ENCODE measurements around the gene RALGDS. TPM values are rescaled to one million over a fixed set of nuclear protein-coding genes. Genes with fewer than 3 reads are reported as not detected.
A peak's percentile ranks its signal among the peaks of the same experiment; 100 is the strongest.
"Not testable (repeated sequence)": the region's sequence is repeated elsewhere in the genome, so short reads cannot be mapped to it uniquely, and the experiment has no call there.

RALGDS gene
- 10 to 100 TPM; 29.1 to 49.1 TPM for total RNA-seq
- long read RNA-seq, partial matches to known transcripts = 14 of 33 reads
- long read RNA-seq, other reads (novel, unspliced or antisense) = 8 of 33 reads

DNA sequence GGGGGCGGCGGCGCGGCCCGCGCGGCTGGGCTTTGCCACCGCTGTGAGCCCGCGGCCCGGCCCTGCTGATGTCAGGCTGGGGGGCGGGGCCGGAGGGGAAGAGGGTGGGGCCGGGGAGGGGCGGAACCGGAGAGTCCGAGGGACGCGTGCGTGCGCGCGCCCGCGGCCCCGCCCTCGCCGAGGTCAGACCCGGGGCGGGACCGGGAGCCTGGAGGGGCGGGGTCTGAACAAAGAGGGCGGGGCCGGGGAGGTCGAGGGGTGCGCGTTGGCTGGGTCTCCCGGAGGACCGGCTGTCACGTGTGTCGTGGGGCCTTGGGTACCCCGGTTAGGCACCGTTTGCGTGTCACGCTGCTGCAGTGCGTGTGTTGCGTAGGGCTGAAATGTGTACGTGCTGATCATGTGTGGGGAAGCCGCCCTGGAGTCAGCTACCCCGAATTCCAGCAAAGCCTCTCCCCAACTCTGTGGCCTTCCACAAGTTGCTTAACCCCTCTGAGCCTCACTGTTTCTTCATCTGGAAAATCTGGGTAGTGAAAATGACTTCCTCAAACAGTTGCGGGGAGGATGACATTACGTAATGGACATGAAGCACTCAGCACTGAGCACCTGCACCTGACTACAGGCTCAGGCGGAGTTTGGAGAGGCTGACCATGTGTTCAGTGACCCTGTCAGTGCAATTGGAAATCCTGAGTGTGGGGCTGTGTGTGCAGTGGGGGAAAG lies at the start of gene RALGDS:
Gene RALGDS (minus strand): TSS at position 43 of the 717 bp plus-strand sequence. CDS start 86 bp downstream, outside the sequence.
- intact Hi-C loops (cut with DNase I, micrococcal nuclease) = no loop called here
- peak; percentile 88 to 94 for DNase-seq
- peak; percentile 83 for ATAC-seq

DNA sequence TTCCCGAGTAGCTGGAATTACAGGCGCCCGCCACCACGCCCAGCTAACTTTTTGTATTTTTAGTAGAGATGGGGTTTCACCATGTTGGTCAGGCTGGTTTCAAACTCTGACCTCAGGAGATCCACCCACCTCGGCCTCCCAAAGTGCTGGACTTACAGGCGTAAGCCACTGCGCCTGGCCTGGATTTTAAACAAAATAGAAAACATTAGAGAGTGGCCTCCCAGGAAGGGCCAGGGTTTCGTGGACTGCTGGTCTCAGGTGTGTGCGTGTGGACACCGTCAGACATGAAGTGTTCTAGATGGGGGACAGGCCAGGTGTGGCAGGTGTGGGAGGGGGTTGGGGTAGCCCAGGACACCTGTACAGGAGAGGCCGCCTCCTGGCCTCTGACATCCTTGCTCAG lies 49.7 kb upstream of the RALGDS start:
- DNase-seq (no peak), ATAC-seq (no peak)
- intact Hi-C loops (cut with DNase I, micrococcal nuclease) = no loop called here

DNA sequence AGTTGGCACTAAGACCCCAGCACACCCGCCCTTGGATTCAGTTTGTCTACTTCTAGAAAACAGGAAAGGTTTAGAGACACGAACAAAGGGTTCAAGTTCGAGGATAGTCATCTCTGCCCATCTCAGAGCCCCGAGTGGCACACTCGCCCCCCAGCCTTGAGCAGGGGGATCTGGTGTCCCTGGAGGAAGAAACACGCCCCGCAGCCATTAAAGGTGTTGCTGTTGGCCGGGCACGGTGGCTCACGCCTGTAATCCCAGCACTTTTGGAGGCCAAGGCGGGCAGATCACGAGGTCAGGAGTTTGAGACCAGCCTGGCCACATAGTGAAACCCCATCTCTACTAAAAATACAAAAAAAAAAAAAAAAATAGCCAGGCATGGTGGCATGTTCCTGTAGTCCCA lies 48.6 kb upstream of the RALGDS start:
- DNase-seq; ATAC-seq; intact Hi-C loops (cut with DNase I, micrococcal nuclease): not testable (repeated sequence)

DNA sequence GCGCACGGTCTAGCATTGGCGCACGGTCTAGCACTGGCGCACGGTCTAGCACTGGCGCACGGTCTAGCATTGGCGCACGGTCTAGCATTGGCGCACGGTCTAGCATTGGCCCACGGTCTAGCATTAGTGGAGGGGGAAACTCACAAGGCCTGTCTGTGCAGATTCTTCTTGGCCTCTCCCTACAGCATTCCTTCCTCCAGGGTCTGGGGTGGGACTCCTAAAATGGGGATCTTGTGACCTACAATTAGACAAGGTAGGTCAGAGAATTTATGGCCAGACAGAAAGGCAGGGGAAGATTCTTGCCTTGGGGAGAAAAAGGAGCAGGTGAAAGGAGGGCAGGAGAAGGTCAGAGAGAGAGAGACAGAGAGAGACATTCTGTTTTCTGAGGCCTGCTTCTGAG lies 48.1 kb upstream of the RALGDS start:
- no peak for DNase-seq
- no peak for ATAC-seq
- intact Hi-C loops (cut with DNase I, micrococcal nuclease) = no loop called here

DNA sequence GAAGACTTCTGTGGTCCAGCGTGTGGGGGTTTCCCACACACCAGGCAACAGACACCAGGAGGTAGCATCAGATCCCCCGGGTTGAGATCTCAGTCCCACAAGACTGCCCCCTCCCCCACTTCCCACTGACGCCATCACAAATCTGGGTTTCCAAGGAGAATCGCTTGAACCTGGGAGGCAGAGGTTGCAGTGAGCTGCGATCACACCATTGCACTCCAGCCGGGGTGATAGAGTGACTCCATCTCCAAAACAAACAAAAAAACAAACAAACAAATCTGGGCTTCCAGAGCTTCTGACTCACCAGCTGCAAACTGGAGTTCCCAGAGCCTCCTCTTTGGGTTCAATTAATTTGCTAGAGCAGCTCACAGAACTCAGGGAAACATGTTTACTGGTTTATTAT lies 47.4 kb upstream of the RALGDS start:
- intact Hi-C loops (cut with DNase I, micrococcal nuclease) = no loop called here
- no peak for ATAC-seq
- DNase-seq = no peak

DNA sequence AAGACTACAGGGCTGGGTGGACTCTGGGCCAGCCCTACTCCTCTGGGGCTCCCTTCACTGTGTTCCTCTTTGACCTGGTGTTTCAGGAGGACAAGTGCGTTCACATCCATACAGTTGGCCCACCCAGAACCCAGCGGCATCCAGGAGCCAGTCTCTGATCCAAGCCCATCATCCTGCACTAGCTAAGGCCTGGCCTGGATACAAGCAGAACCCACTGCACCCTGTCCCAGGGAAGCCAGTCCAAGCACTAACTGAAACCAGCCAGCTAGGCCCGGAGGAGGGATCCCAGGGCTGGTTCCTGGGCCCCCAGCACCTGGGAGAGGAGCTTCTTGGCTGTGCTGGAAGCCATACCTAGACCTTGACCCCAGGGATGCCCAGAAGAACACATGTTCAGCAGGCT lies 46.7 kb upstream of the RALGDS start:
- intact Hi-C loops (cut with DNase I, micrococcal nuclease) = no loop called here
- ATAC-seq (no peak), DNase-seq (no peak)

DNA sequence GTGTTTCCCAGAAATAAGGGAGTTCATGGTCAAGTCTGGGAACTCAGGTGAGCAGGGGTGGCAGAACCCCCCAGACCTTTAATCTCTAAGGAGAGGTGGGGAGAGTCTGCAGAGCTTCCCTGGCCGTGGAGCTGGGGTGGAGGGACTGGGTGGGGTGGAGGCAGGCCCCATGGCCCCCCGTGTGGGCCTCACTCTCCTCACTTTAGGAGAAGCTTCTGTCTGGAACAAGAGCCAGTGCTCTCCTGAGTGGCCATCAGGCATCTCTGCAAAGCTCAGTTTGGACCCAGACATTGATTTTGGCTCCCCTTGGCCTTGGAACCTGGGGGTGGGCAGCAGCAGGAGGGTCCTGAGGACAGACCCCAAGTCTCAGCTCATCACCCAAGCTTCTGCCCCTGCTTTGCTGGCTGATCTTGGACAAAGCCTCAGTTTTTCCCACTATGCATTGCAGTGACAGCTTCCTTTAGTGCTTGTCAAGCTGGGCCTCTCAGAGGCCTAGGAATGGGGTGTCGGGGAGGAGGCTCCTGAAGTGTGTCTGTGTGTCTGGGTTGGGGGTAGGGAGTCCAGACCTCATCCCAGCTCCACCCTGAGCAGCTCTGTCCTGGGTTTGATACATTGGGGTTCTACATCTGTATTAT lies 46.2 kb upstream of the RALGDS start:
- no peak for ATAC-seq
- intact Hi-C loops (cut with DNase I, micrococcal nuclease) = no loop called here
- no peak for DNase-seq

DNA sequence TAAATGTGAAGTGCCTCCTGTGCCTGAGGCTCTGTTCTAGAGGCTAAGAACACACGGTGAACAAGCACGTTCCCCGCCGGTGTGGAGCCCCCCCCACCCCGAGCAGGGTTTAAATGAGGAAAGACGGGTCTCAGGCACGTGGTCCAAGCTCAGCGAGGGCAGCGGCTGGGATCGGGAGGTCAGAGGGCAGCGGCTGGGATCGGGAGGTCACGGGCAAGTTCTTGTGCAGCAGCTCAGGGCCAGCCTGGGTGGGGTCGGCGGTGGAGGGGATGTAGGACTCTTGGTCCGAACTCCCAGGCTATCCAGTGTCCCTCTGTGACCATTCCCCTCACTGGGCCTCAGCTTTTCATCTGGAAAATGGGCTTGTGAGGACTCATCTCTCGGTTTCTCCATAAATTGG lies 45.4 kb upstream of the RALGDS start:
- DNase-seq (no peak), ATAC-seq (no peak)
- intact Hi-C loops (cut with DNase I, micrococcal nuclease) = no loop called here

DNA sequence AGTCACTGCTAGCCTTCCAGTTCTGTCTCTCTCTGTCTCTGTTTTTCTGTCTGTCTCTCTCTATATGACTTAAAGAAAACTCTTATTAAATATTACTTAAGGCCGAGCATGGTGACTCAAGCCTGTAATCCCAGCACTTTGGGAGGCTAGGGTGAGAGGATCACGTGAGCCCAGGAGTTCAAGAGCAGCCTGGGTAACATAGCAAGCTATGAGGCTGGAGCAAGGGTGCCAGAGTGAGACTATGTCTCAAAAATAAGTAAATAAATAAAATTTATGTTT lies 44.4 kb upstream of the RALGDS start:
- DNase-seq (no peak), ATAC-seq (no peak)
- intact Hi-C loops (cut with DNase I, micrococcal nuclease) = no loop called here

DNA sequence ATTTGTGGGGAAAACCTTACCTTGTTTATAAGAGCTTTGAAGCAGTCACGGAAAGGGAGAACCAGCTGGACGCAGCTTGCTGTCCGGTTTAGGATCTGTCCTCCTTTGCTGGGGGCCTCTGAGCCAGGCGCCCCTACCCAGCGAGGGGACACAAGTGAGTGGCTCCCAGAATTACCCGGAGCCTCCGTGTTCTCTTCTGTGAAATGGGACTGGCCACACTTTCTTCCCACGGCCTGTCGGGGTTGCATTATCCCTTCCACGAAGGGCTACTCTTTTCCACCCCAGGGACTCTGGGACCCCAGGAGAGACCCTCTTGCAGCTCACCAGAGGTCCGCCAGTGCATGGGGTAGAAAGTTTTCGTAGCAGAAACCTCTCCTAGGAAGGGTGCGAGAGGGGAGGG lies 43.2 kb upstream of the RALGDS start:
- DNase-seq = no peak
- intact Hi-C loops (cut with DNase I, micrococcal nuclease) = no loop called here

DNA sequence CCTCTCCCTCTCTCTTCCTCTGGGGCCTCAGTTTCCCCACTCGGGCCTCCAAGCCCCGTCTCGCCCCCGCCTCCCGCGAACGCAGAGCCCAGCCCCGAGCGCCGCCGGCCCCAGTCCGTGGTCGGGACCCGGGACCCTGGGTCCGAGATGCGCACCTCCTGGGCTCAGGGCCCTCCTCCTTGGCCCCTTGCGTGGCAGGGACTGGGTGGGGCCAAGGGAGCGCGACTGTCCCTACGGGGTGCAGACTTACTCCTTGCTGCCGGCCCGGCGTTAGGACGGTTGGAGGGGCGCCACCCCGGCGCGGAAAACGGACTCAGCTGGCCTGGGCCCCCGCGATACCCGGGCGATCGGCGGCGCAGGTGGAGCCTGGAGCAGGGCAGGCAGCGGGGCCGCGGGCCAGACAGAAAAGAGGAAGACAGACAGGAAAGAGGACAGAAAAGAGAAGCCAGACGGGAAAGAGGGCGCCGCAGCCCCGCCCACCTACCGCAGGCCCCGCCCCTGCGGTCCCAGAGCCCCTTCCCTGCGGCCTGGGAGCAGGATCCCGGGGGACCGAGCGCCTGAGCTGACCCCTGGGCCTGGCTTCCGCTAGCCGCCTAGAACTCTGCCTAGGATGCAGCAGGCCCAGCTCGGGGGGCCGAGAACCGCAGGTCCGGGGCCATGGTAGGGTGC lies 42.6 kb upstream of the RALGDS start, which contains the start of gene GBGT1:
Gene GBGT1 (minus strand): TSS at position 411 of the 669 bp plus-strand sequence. CDS start 1,502 bp downstream, outside the sequence.
- intact Hi-C loops (cut with DNase I, micrococcal nuclease) = no loop called here
- ATAC-seq = peak; percentile 65
- peak in 1 of 2 donors; percentile 75 for DNase-seq

More for the DNA sequence above, 43.2 kb upstream of the RALGDS start:
- no peak for ATAC-seq

DNA sequence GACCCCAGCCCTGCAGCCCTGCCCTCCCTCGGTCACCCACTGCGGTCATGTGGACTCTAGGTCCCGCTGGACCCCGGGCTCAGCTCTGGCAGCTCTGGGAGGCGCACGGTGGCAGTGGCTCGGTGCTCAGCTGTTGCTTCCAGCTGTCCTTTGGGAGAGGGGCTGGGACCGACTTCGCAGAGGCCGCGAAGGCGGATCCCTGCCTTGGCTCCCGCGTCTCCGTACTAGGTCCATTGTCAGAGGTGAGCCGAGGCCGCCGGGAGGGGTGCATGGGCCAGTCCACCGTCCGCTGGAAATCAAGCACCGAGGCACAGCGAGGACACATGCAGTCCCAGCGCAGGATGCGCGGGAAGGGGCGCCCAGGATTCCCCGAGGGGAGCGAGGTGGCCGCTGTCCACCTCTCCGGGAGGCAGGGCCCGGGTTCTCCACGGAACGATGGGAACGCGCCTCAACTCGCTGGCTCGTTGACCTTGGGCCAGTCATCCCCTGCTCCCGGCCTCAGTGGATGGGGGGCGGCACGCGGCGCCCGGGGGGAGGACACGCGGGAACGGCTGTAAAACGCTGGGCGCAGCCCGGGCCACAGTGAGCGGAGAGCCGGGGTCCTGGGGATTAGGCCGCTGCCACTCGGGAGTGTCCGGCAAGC lies 41.9 kb upstream of the RALGDS start:
- DNase-seq (no peak), ATAC-seq (no peak)
- intact Hi-C loops (cut with DNase I, micrococcal nuclease) = no loop called here

DNA sequence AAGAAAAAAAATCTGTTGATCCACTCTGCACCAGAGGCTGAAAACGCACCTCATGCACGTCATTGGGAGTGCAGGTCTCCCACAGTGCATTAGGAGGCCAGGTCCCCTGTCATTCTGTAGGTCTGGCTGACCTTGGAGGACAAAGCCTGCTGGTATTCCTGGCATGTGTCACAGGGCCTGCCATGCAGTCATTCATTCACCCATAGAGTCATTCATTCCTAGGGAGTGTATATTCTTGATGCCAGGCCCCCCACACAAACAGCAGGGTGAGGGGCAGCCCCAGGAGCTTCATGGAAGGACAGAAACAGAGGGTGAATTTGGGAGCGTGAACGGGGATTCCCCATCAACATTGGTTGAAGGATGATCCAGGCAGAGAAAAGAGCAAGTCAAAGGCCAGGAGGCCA lies 40.5 kb upstream of the RALGDS start:
- intact Hi-C loops (cut with DNase I, micrococcal nuclease) = no loop called here
- no peak for DNase-seq
- ATAC-seq = no peak

DNA sequence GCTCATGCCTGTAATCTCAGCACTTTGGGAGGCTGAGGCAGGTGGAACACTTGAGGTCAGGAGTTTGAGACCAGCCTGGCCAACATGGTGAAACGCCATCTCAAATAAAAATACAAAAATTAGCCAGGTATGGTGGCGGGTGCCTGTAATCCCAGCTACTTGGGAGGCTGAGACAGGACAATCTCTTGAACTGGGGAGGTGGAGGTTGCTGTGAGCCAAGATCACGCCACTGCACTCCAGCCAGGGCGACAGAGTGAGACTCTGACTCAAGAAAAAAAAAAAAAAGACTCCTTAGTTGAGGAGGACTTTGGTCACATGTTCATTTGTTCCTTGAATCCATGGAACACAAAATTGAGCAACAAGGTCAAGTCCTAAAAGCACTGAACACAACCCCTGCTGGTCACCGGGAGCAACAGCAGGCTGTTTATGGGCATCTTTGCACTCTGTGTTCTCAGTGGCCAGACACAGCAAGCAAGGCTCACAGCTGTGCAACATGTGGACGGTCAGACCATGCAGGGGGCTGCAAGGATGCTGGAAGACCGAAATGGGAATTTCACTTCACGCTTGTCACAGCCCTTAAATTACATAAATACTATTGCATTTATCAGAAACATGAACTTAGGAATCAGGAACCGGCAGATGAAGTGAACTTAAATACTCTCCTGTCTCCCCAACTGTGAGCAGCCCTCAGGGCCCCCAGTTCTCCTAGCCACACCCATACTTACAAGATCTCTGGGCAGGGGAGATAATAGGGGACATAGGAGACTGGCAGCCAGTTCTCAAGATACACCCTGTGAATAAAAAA lies 39.9 kb upstream of the RALGDS start:
- peak; percentile 53 to 70 for DNase-seq
- ATAC-seq = peak; percentile 85
- intact Hi-C loops (cut with DNase I, micrococcal nuclease) = no loop called here

DNA sequence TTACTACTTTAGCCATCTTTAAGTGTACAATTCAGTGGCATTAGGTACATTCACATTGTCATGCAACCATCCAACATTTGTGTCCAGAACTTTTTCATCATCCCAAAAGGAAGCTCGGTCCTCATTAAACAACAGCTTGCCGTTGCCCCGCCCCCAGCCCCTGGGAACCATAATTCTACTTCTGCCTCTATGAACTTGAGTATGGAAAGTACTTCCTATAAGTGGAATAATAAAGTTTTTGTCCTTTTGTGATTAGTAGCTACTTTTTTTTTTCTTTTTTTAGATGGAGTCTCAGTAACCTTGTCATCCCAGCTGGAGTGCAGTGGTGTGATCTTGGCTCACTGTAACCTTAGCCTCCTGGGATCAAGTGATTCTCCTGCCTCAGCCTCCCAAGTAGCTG lies 37.7 kb upstream of the RALGDS start:
- intact Hi-C loops (cut with DNase I, micrococcal nuclease) = no loop called here
- ATAC-seq (no peak), DNase-seq (no peak)

DNA sequence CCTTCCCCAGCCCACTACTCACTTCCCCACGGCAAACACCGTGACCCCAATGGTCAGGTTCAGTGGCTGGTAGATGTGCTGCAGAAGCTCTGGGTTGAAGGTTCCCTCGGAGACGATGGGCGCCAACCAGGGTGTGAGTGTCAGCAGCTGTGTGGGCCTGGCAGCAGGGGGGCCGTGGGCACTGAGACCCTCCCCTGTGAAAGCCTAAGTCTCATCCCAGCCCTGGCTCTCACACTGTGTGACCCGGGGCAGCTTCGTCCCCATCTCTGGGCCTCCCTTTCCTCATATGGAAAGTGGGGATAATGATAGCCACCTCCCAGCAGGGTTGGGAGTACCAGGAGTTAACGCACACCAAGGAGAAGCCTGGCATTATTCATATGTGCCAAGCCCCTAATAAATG lies 34.1 kb upstream of the RALGDS start:
- no peak for ATAC-seq
- DNase-seq = no peak
- intact Hi-C loops (cut with DNase I, micrococcal nuclease) = no loop called here

DNA sequence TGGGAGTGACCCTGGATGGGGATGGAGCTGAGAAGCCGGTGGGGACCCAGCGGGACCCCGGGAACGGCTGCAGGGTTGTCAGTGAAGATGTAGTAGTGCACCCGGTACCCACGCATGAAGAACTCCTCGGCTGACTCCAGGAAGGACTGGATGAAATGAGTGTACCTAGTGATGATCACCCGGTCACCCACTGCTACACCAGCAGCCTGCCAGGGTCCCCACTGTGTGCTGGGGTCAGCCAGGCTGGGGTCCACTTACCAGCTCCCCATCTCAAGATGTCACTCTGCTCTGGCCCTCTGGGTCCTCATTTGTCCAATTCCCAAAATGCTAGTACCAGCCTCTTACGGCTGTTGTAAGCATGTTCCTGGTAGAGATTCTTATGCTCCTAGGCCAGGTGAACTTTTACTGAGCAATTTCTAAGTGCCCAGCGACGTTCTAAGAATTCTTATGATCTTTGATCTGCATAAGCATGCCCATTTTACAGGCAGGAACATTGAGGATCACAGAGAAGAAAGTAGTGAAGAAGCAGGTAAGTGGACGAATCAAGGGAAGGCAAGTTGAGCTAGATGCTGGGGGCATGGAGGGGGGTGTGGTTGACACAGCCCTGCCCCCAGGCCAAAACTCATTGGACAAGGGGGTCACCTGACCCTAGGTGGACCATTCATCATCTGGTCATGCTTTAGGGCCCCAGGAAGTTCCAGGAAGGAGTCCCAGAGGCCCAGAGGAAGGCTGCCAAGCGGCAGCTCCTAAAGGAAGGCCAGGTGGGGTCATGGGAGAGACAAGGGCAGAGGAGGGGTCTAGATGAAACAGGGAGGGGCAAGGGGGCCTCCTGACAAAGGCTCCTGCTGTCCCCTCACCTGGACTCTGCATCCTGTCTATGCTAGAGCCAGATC lies 33.3 kb upstream of the RALGDS start:
- DNase-seq = no peak
- intact Hi-C loops (cut with DNase I, micrococcal nuclease) = no loop called here
- ATAC-seq = no peak

Data from left colon (tissue), 2 donors.